Testis (tissue), 3 donors: Measurements from ENCODE around the gene DOCK9. TPM values are rescaled to one million over a fixed set of nuclear protein-coding genes. Genes with fewer than 3 reads are reported as not detected.

ENCODE experiments used
- DNase-seq: peaks from one replicate; pipeline ENCODE4 v3.0.0-alpha.2; 2019
- H3K27ac ChIP-seq, 2 donors: fragments of 200-600 bp; sonication (generic); one replicate each; pipeline ENCODE4 v1.5.1; 2019
- H3K27me3 ChIP-seq: fragments of 200-600 bp; sonication (generic); one replicate; pipeline ENCODE4 v1.5.1; 2019
- H3K36me3 ChIP-seq: fragments of 200-600 bp; sonication (generic); one replicate; pipeline ENCODE4 v1.5.1; 2017; ENCODE audit warnings: low read depth; ENCODE audit errors: missing control alignments
- H3K4me1 ChIP-seq: fragments of 200-600 bp; sonication (generic); one replicate; pipeline ENCODE4 v1.5.1; 2019
- H3K4me3 ChIP-seq, 2 donors: fragments of 200-600 bp; sonication (generic); one replicate each; pipeline ENCODE4 v1.5.1; 2017 to 2019
- H3K9me3 ChIP-seq: fragments of 200-600 bp; sonication (generic); one replicate; pipeline ENCODE4 v1.5.1; 2017
- CTCF ChIP-seq, 3 experiments: fragments of 450-650 bp in 2 of 3; fragments of 200-600 bp in 1 of 3; sonication (generic) in 1 of 3; IDR thresholded peaks; one replicate each; pipeline ENCODE4 v1.5.1; 2016 to 2019; ENCODE audit warnings: antibody characterized with exemption in 3 of 3, mild to moderate bottlenecking in 2 of 3, moderate library complexity in 1 of 3
- POLR2A ChIP-seq: fragments of 450-650 bp; IDR thresholded peaks from one replicate; pipeline ENCODE4 v1.6.1; 2017; ENCODE audit warnings: antibody characterized with exemption, mild to moderate bottlenecking, moderate library complexity
- WGBS, 2 donors: methylation state at CpG; one replicate each; pipeline ENCODE4 v1.1.5; 2018; 5-methylcytosine and 5-hydroxymethylcytosine counted together
- intact Hi-C: fragments of 100-400 bp; cut with DNase I; formaldehyde crosslinking; loops from one replicate; pipeline ENCODE4 v1.15.1; 2023; ENCODE audit warnings: low total_unique reads
- polyA plus RNA-seq: library from polyadenylated mRNA; stranded (reverse); fragments of 350-450 nt; fragmentation: Illumina TruSeq; extraction: RNeasy Lipid Tissue Mini Kit (QIAGEN cat#74804); gene quantifications from one replicate; pipeline ENCODE4 v1.2.3, GENCODE V29; 2014; ENCODE audit warnings: low read depth, low replicate concordance; ENCODE audit not compliant: insufficient read depth
- total RNA-seq, 2 donors: library from RNA; depleted of rRNA; stranded (reverse); fragments of >200 nt; gene quantifications; one replicate each; pipeline ENCODE4 v1.2.3, GENCODE V29; 2016

DOCK9 gene
- total and polyA plus RNA-seq, 3 donors from 2014 or later = 48.0 to 74.9 (median 63.4) TPM

- Histone ChIP-seq H3K27me3 (no peaks in the 10 kb centered on the region), H3K9me3 (no peaks in the 10 kb centered on the region), H3K4me1 (no peaks in the 10 kb centered on the region), H3K27ac (no peak overlapping the region), H3K36me3 (no peaks in the 10 kb centered on the region), H3K4me3 (no peak overlapping the region)
- WGBS, 2 donors = 80 to 88% methylated on average over 7 of the region's 7 CpGs
- DNase-seq = no peak
- intact Hi-C loops = no loop called here
- TF ChIP-seq POLR2A (no peak), CTCF (IDR thresholded peaks at IDR 0.05) (no peak)
Observed at GRCh38 chr13:98834254-98834960, 143.5 kb downstream of the DOCK9 start.

GRCh38 chr13:98831236-98831635 lies 146.6 kb downstream of the DOCK9 start:
- Histone ChIP-seq H3K27me3 (no peaks in the 10 kb centered on the region), H3K4me3 (no peak overlapping the region), H3K4me1 (no peaks in the 10 kb centered on the region), H3K36me3 (no peaks in the 10 kb centered on the region), H3K9me3 (no peaks in the 10 kb centered on the region), H3K27ac (no peak overlapping the region)
- intact Hi-C loops = no loop called here
- WGBS, 2 donors = 87 to 95% methylated on average over 8 of the region's 8 CpGs
- TF ChIP-seq CTCF (IDR thresholded peaks at IDR 0.05) (no peak), POLR2A (no peak)
- DNase-seq = no peak

GRCh38 chr13:98829541-98829940 lies 148.3 kb downstream of the DOCK9 start:
- Histone ChIP-seq H3K36me3 (no peaks in the 10 kb centered on the region), H3K27me3 (no peaks in the 10 kb centered on the region), H3K4me1 (no peaks in the 10 kb centered on the region), H3K27ac (no peak overlapping the region), H3K4me3 (no peak overlapping the region), H3K9me3 (no peaks in the 10 kb centered on the region)
- no peak for DNase-seq
- 91 to 94% methylated on average over 5 of the region's 5 CpGs for WGBS, 2 donors
- TF ChIP-seq POLR2A = no peak
- TF ChIP-seq CTCF (IDR thresholded peaks at IDR 0.05) = no peak
- intact Hi-C loops = no loop called here

- Histone ChIP-seq H3K4me3 (no peak overlapping the region), H3K9me3 (no peaks in the 10 kb centered on the region), H3K4me1 (no peaks in the 10 kb centered on the region), H3K36me3 (no peaks in the 10 kb centered on the region), H3K27me3 (no peaks in the 10 kb centered on the region), H3K27ac (no peak overlapping the region)
- DNase-seq = no peak
- TF ChIP-seq POLR2A (no peak), CTCF (IDR thresholded peaks at IDR 0.05) (no peak)
- 89 to 98% methylated on average over 2 of the region's 2 CpGs for WGBS, 2 donors
- intact Hi-C loops = no loop called here
Observed at GRCh38 chr13:98828614-98829013, 149.2 kb downstream of the DOCK9 start.

- Histone ChIP-seq H3K4me1 (peaks cover 10% of the 10 kb centered on the region), H3K36me3 (no peaks in the 10 kb centered on the region), H3K27me3 (no peaks in the 10 kb centered on the region), H3K9me3 (no peaks in the 10 kb centered on the region), H3K4me3 (no peak overlapping the region), H3K27ac (no peak overlapping the region)
- no peak for TF ChIP-seq CTCF (IDR thresholded peaks at IDR 0.05)
- TF ChIP-seq POLR2A = no peak
- intact Hi-C loops = no loop called here
- no peak for DNase-seq
- 73 to 90% methylated on average over 14 of the region's 14 CpGs for WGBS, 2 donors
Observed at GRCh38 chr13:98827449-98827848, 150.4 kb downstream of the DOCK9 start.
